MV-4-11 (cell line): Measurements from ENCODE around the gene CD164L2.

Source experiments
- DNase-seq: peaks from one replicate; lab custom pipeline; 2025; lab: John Stamatoyannopoulos, UW

The CD164L2 gene

GRCh38 chr1:27363766-27364695, 19.1 kb downstream of the CD164L2 start:
- DNase-seq = no peak

- no peak for DNase-seq
Measured at GRCh38 chr1:27361553-27361952, 21.6 kb downstream of the CD164L2 start.

GRCh38 chr1:27361044-27361402, 22.1 kb downstream of the CD164L2 start:
- no peak for DNase-seq

GRCh38 chr1:27360159-27361043, 22.7 kb downstream of the CD164L2 start:
- peak; percentile 10 for DNase-seq

GRCh38 chr1:27359822-27360158, 23.3 kb downstream of the CD164L2 start:
- no peak for DNase-seq

- no peak for DNase-seq
Measured at GRCh38 chr1:27358928-27359313, 24.2 kb downstream of the CD164L2 start.

GRCh38 chr1:27358038-27358927, 24.9 kb downstream of the CD164L2 start:
- DNase-seq = no peak

GRCh38 chr1:27357281-27358037, 25.7 kb downstream of the CD164L2 start:
- DNase-seq = peak; percentile 33

GRCh38 chr1:27356619-27357280, 26.4 kb downstream of the CD164L2 start:
- DNase-seq = no peak

GRCh38 chr1:27356277-27356618, 26.9 kb downstream of the CD164L2 start:
- DNase-seq = no peak

- DNase-seq = no peak
Measured at GRCh38 chr1:27355683-27356082, 27.4 kb downstream of the CD164L2 start.

- no peak for DNase-seq
Measured at GRCh38 chr1:27353629-27354028, 29.5 kb downstream of the CD164L2 start.

- no peak for DNase-seq
Measured at GRCh38 chr1:27353166-27353565, 30.0 kb downstream of the CD164L2 start.

GRCh38 chr1:27351541-27352107, 31.5 kb downstream of the CD164L2 start:
- no peak for DNase-seq

GRCh38 chr1:27350663-27351540, 32.2 kb downstream of the CD164L2 start:
- DNase-seq = no peak

GRCh38 chr1:27349784-27350662, 33.1 kb downstream of the CD164L2 start:
- DNase-seq = peak; percentile 21

GRCh38 chr1:27348861-27349783, 34.0 kb downstream of the CD164L2 start:
- no peak for DNase-seq
